A549 (cell line): Measurements from ENCODE around the gene TSPAN5. TPM values are rescaled to one million over a fixed set of nuclear protein-coding genes. Genes with fewer than 3 reads are reported as not detected.

Experiments used
- ATAC-seq, 2 experiments: fragments of 200-7000 bp in 1 of 2; fragments of >200 bp in 1 of 2; cut with Nextera tagmentation in 1 of 2; cut with Tn5 transposase in 1 of 2; 3 replicates each; pipeline versions ENCODE4 v1.8.0 to v1.9.1; 2018 to 2020; ENCODE audit warnings: mild to moderate bottlenecking in 1 of 2, moderate library complexity in 1 of 2
- CTCF ChIA-PET: fragments of 300-600 bp; sonication (Branson Sonifier 250); formaldehyde crosslinking; extraction: SDS; loops from one replicate; lab custom pipeline; 2021; ENCODE audit warnings: antibody characterized with exemption, inconsistent platforms; lab: Yijun Ruan, JAX
- POLR2A ChIA-PET: fragments of 350-600 bp; formaldehyde crosslinking; extraction: SDS; loops from one replicate; lab custom pipeline; 2021; ENCODE audit warnings: antibody characterized with exemption, inconsistent platforms; lab: Yijun Ruan, JAX
- DNase-seq, 2 experiments: peaks; one replicate each; pipeline versions ENCODE4 v3.0.0 to v3.0.0-alpha.2; 2011 to 2016; ENCODE audit warnings: low read depth in 1 of 2, low spot score in 1 of 2
- FAIRE-seq: peaks from 2 replicates; lab custom pipeline; 2011; peaks lifted over from hg19 to GRCh38; lab: Jason Lieb, UNC
- H3K27ac ChIP-seq, 2 experiments: fragments of >200 bp; sonication (Bioruptor Twin); formaldehyde crosslinking; 3 replicates each; pipeline ENCODE4 v1.5.1; 2016 to 2017
- H3K4me1 ChIP-seq: fragments of >200 bp; sonication (Bioruptor Twin); formaldehyde crosslinking; 3 replicates; pipeline ENCODE4 v1.6.1; 2016
- H3K4me2 ChIP-seq: fragments of >200 bp; sonication (Bioruptor Twin); formaldehyde crosslinking; 3 replicates; pipeline ENCODE4 v1.6.1; 2016
- H3K4me3 ChIP-seq: fragments of >200 bp; sonication (Bioruptor Twin); formaldehyde crosslinking; 3 replicates; pipeline ENCODE4 v1.5.1; 2016
- H3K9me3 ChIP-seq: fragments of >200 bp; sonication (Bioruptor Twin); formaldehyde crosslinking; 3 replicates; pipeline ENCODE4 v1.6.1; 2016
- BHLHE40 ChIP-seq: IDR thresholded peaks from 2 replicates; pipeline ENCODE4 v1.6.1; 2012; ENCODE audit warnings: low read depth, low read length, inconsistent platforms
- CBX8 ChIP-seq: fragments of 200-600 bp; sonication (generic); IDR thresholded peaks from 2 replicates; pipeline ENCODE4 v1.6.1; 2016
- CHD2 ChIP-seq: fragments of 150-350 bp; IDR thresholded peaks from 2 replicates; pipeline ENCODE4 v1.6.1; 2014; ENCODE audit warnings: low read length; ENCODE audit not compliant: partially characterized antibody
- CHD4 ChIP-seq: fragments of 200-600 bp; sonication (generic); IDR thresholded peaks from 2 replicates; pipeline ENCODE4 v1.6.1; 2016; ENCODE audit warnings: antibody characterized with exemption, mild to moderate bottlenecking, borderline replicate concordance
- E2F6 ChIP-seq: IDR thresholded peaks from 2 replicates; pipeline ENCODE4 v1.6.1; 2012; ENCODE audit warnings: low read depth, borderline replicate concordance
- EHF ChIP-seq: fragments of 250-450 bp; sonication (Bioruptor Pico); IDR thresholded peaks from 2 replicates; pipeline ENCODE4 v1.5.0; 2020; ENCODE audit warnings: mild to moderate bottlenecking
- ELK1 ChIP-seq: fragments of 150-350 bp; IDR thresholded peaks from 2 replicates; pipeline ENCODE4 v1.6.1; 2014; ENCODE audit warnings: low read depth, mild to moderate bottlenecking, low read length
- EP300 ChIP-seq, 2 experiments: fragments of >200 bp; sonication (Bioruptor Twin); formaldehyde crosslinking; IDR thresholded peaks; 2 replicates in 1 of 2; 3 replicates in 1 of 2; pipeline ENCODE4 v1.6.1; 2016 to 2017
- ESRRA ChIP-seq: fragments of 150-350 bp; IDR thresholded peaks from 2 replicates; pipeline ENCODE4 v1.6.1; 2014; ENCODE audit warnings: mild to moderate bottlenecking, low read length, borderline replicate concordance
- FOSL2 ChIP-seq, 2 experiments: fragments of 450-650 bp in 1 of 2; fragments of >200 bp in 1 of 2; sonication (Bioruptor Twin) in 1 of 2; formaldehyde crosslinking; IDR thresholded peaks; 2 replicates each; pipeline versions ENCODE4 v1.5.0 to v1.6.1; 2016 to 2020; ENCODE audit warnings: mild to moderate bottlenecking in 1 of 2, moderate library complexity in 1 of 2
- FOXS1 ChIP-seq: fragments of 250-450 bp; sonication (Bioruptor Pico); IDR thresholded peaks from 2 replicates; pipeline ENCODE4 v1.5.0; 2020; ENCODE audit warnings: mild to moderate bottlenecking, moderate library complexity
- HDAC2 ChIP-seq: fragments of 200-600 bp; sonication (generic); IDR thresholded peaks from 2 replicates; pipeline ENCODE4 v1.6.1; 2016
- HES2 ChIP-seq: fragments of >200 bp; sonication (Bioruptor Twin); formaldehyde crosslinking; IDR thresholded peaks from 2 replicates; pipeline ENCODE4 v1.6.1; 2016
- HEYL ChIP-seq: fragments of 250-450 bp; sonication (Bioruptor Pico); IDR thresholded peaks from 2 replicates; pipeline ENCODE4 v1.8.0; 2021; ENCODE audit warnings: mild to moderate bottlenecking, moderate library complexity
- HMGXB4 ChIP-seq: fragments of 250-450 bp; sonication (Bioruptor Pico); IDR thresholded peaks from 2 replicates; pipeline ENCODE4 v1.5.0; 2021; ENCODE audit warnings: mild to moderate bottlenecking, moderate library complexity, borderline replicate concordance
- HOXA7 ChIP-seq: fragments of 250-450 bp; sonication (Bioruptor Pico); IDR thresholded peaks from 2 replicates; pipeline ENCODE4 v1.5.0; 2020; ENCODE audit warnings: mild to moderate bottlenecking, moderate library complexity
- HOXB13 ChIP-seq: fragments of 250-450 bp; sonication (Bioruptor Pico); IDR thresholded peaks from 2 replicates; pipeline ENCODE4 v1.5.0; 2020; ENCODE audit warnings: low read depth, mild to moderate bottlenecking, moderate library complexity
- MAFK ChIP-seq: fragments of 450-650 bp; IDR thresholded peaks from 2 replicates; pipeline ENCODE4 v1.6.1; 2014; ENCODE audit not compliant: partially characterized antibody
- MAX ChIP-seq: IDR thresholded peaks from 2 replicates; pipeline ENCODE4 v1.6.1; 2012
- MAZ ChIP-seq: fragments of 150-350 bp; IDR thresholded peaks from 2 replicates; pipeline ENCODE4 v1.6.1; 2014; ENCODE audit warnings: antibody characterized with exemption, low read depth, low read length, borderline replicate concordance
- MYC ChIP-seq: IDR thresholded peaks from 2 replicates; pipeline ENCODE4 v1.6.1; 2012; ENCODE audit warnings: mild to moderate bottlenecking, inconsistent platforms, low read length, improper control_type of control experiment, borderline replicate concordance
- NPAS2 ChIP-seq: fragments of 250-450 bp; sonication (Bioruptor Pico); IDR thresholded peaks from 2 replicates; pipeline ENCODE4 v1.8.0; 2022; ENCODE audit warnings: mild to moderate bottlenecking, moderate library complexity, borderline replicate concordance
- RFX5 ChIP-seq: fragments of 450-650 bp; IDR thresholded peaks from 2 replicates; pipeline ENCODE4 v1.7.1; 2014; ENCODE audit warnings: antibody characterized with exemption, mild to moderate bottlenecking, moderate library complexity
- TP53 ChIP-seq: fragments of 250-450 bp; sonication (Bioruptor Pico); IDR thresholded peaks from 2 replicates; pipeline ENCODE4 v1.5.0; 2021; ENCODE audit warnings: mild to moderate bottlenecking, moderate library complexity
- USF2 ChIP-seq: fragments of 450-650 bp; IDR thresholded peaks from 2 replicates; pipeline ENCODE4 v1.6.1; 2014; ENCODE audit warnings: antibody characterized with exemption
- WGBS: methylation state at CpG from one replicate; pipeline ENCODE4 v1.1.6; 2017; ENCODE audit errors: missing lambda C conversion rate; 5-methylcytosine and 5-hydroxymethylcytosine counted together
- polyA plus RNA-seq, 4 experiments: library from polyadenylated mRNA; depleted of rRNA in 3 of 4; stranded (reverse); fragments of >200 nt; fragmentation: RNase III in 1 of 4; extraction: RNeasy Plus Mini Kit Qiagen cat#74134 plus additional on column Dnase treatment in 1 of 4; gene quantifications; 2 replicates in 3 of 4; 3 replicates in 1 of 4; pipeline ENCODE4 v1.2.3, GENCODE V29; 2011 to 2017

The TSPAN5 gene
- polyA plus RNA-seq, 2 of the 4 experiments (the other 2 are of a cell fraction), result 9.5 to 12.4 TPM

- Histone ChIP-seq H3K4me2 (no peak overlapping the region), H3K27ac (no peak overlapping the region), H3K4me1 (peaks cover 19% of the 10 kb centered on the region), H3K4me3 (no peak overlapping the region), H3K9me3 (no peaks in the 10 kb centered on the region)
- WGBS, result 84% methylated on average over 3 of the region's 3 CpGs
- no peak for FAIRE-seq
- no peak for DNase-seq
- ATAC-seq, result no peak
- POLR2A ChIA-PET, result no interaction called here
- TF ChIP-seq CHD2, result no peak
- no peak for TF ChIP-seq FOXS1
- TF ChIP-seq EHF (CRISPR knock-in tag), result no peak
- TF ChIP-seq CHD4, result no peak
- TF ChIP-seq EP300 (IDR thresholded peaks at IDR 0.05), result no peak
- TF ChIP-seq USF2, result no peak
- no peak for TF ChIP-seq E2F6
- TF ChIP-seq FOSL2 (IDR thresholded peaks at IDR 0.05), result no peak
- TF ChIP-seq FOSL2 (CRISPR knock-in tag; IDR thresholded peaks at IDR 0.05), result no peak
- no peak for TF ChIP-seq CBX8
- CTCF ChIA-PET, result interaction anchor here (1.2 kb wide), 1 partner anchor 61 kb away, joined by 3 read pairs; no protein-coding TSS in a partner anchor
Observed at GRCh38 chr4:98528882-98529281, 129.5 kb downstream of the TSPAN5 start.

- no peaks in the 10 kb centered on the region for H3K9me3 ChIP-seq
- no peak overlapping the region for H3K27ac ChIP-seq
- peaks cover 30% of the 10 kb centered on the region for H3K4me1 ChIP-seq
- no peak overlapping the region for H3K4me3 ChIP-seq
- TF ChIP-seq HOXB13 (CRISPR knock-in tag), result no peak
- TF ChIP-seq MAFK, result no peak
- TF ChIP-seq RFX5, result no peak
- TF ChIP-seq HOXA7, result no peak
- no peak for TF ChIP-seq CBX8
- ATAC-seq, result no peak
- ChIA-PET POLR2A (interaction anchor here (1.1 kb wide), 1 partner anchor 131 kb away, joined by 3 read pairs; the partner anchor contains the start of gene TSPAN5), CTCF (no interaction called here)
- DNase-seq, result no peak
- WGBS, result 82% methylated on average over 9 of the region's 9 CpGs
- no peak overlapping the region for H3K4me2 ChIP-seq
- no peak for FAIRE-seq
Observed at GRCh38 chr4:98527534-98528269, 130.7 kb downstream of the TSPAN5 start.

GRCh38 chr4:98524230-98524629 lies 134.2 kb downstream of the TSPAN5 start:
- ChIA-PET CTCF (no interaction called here), POLR2A (interaction anchor here (0.6 kb wide), 1 partner anchor 130 kb away, joined by 3 read pairs; no protein-coding TSS in a partner anchor)
- WGBS, result 80% methylated on average over 4 of the region's 4 CpGs
- DNase-seq (no peak), ATAC-seq (no peak), FAIRE-seq (no peak)
- Histone ChIP-seq H3K4me1 (peaks cover 43% of the 10 kb centered on the region), H3K4me3 (no peak overlapping the region), H3K4me2 (no peak overlapping the region), H3K27ac (peak overlapping the region; percentile 29 to 61; a peak in 1 of 6 replicates), H3K9me3 (no peaks in the 10 kb centered on the region)
- TF ChIP-seq HEYL (CRISPR knock-in tag) (no peak), BHLHE40 (no peak), FOXS1 (no peak), MYC (no peak), USF2 (no peak), TP53 (CRISPR knock-in tag) (no peak), HOXB13 (CRISPR knock-in tag) (no peak), CHD2 (no peak), HES2 (no peak), CHD4 (no peak), ESRRA (no peak), ELK1 (no peak), MAFK (no peak), HMGXB4 (CRISPR knock-in tag) (no peak), MAZ (no peak), MAX (no peak), HOXA7 (no peak), HDAC2 (no peak), NPAS2 (no peak)
